Caco-2 (cell line): ENCODE data around the gene WLS. TPM values are rescaled to one million over a fixed set of nuclear protein-coding genes. Genes with fewer than 3 reads are reported as not detected.

Experiments used
- BruUV-seq: library from RNA; stranded (reverse); fragments of 400-500 nt; replicated peaks from 2 replicates; lab custom pipeline; 2021; lab: Mats Ljungman, UMichigan
- CTCF ChIA-PET: fragments of 300-600 bp; sonication (Branson Sonifier 250); formaldehyde crosslinking; loops from one replicate; lab custom pipeline; 2022; ENCODE audit warnings: antibody characterized with exemption; lab: Charles Lee
- POLR2A ChIA-PET: fragments of 300-600 bp; sonication (Branson Sonifier 250); formaldehyde crosslinking; loops from one replicate; lab custom pipeline; 2022; ENCODE audit warnings: antibody characterized with exemption; lab: Charles Lee
- DNase-seq, 2 experiments: peaks; one replicate each; pipeline versions ENCODE4 v3.0.0 to v3.0.0-alpha.2; 2020 to 2022
- H3K27me3 ChIP-seq: replicated peaks from 2 replicates; pipeline ENCODE4 v1.6.0; 2011; ENCODE audit warnings: low read length; ENCODE audit not compliant: control insufficient read depth, insufficient read depth
- H3K36me3 ChIP-seq: 2 replicates; pipeline ENCODE4 v1.5.1; 2011; ENCODE audit warnings: low read length; ENCODE audit not compliant: control insufficient read depth, insufficient read depth
- H3K4me1 ChIP-seq: fragments of 250-450 bp; sonication (Bioruptor Pico); 2 replicates; pipeline ENCODE4 v1.5.1; 2020; ENCODE audit warnings: mild to moderate bottlenecking
- H3K4me3 ChIP-seq: 2 replicates; pipeline ENCODE4 v1.5.1; 2011; ENCODE audit warnings: low read depth, mild to moderate bottlenecking, control low read depth, low read length
- H3K9me3 ChIP-seq: fragments of 250-450 bp; sonication (Bioruptor Pico); 2 replicates; pipeline ENCODE4 v1.5.1; 2020; ENCODE audit warnings: mild to moderate bottlenecking, moderate library complexity
- H3K27ac Mint-ChIP-seq: one replicate; pipeline ENCODE4 v1.8.0; 2022; ENCODE audit warnings: mixed read lengths; ENCODE audit not compliant: unreplicated experiment
- H3K27me3 Mint-ChIP-seq: one replicate; pipeline ENCODE4 v1.8.0; 2022; ENCODE audit warnings: mixed read lengths; ENCODE audit not compliant: insufficient read depth, unreplicated experiment
- H3K36me3 Mint-ChIP-seq: one replicate; pipeline ENCODE4 v1.8.0; 2022; ENCODE audit warnings: mild to moderate bottlenecking, mixed read lengths; ENCODE audit not compliant: insufficient read depth, unreplicated experiment
- H3K4me1 Mint-ChIP-seq: one replicate; pipeline ENCODE4 v1.8.0; 2022; ENCODE audit warnings: low read depth, mixed read lengths; ENCODE audit not compliant: unreplicated experiment
- H3K4me3 Mint-ChIP-seq: one replicate; pipeline ENCODE4 v1.8.0; 2022; ENCODE audit warnings: mild to moderate bottlenecking, moderate library complexity, mixed read lengths; ENCODE audit not compliant: unreplicated experiment
- H3K9me3 Mint-ChIP-seq: one replicate; pipeline ENCODE4 v1.8.0; 2022; ENCODE audit warnings: mixed read lengths; ENCODE audit not compliant: unreplicated experiment
- intact Hi-C: fragments of 100-400 bp; cut with micrococcal nuclease; formaldehyde crosslinking; loops from one replicate; pipeline ENCODE4 v1.10.0; 2022; ENCODE audit not compliant: unreplicated experiment
- total RNA-seq: library from RNA; stranded (reverse); gene quantifications from 2 replicates; pipeline ENCODE4 v1.2.3, GENCODE V29; 2022
- TF ChIP-seq, protein P1 (sequence below), 2 experiments: fragments of 200-600 bp in 1 of 2; IDR thresholded peaks; 1 replicate in 1 of 2; 2 replicates in 1 of 2; pipeline versions ENCODE4 v1.5.1 to v1.8.0; 2011 to 2022; ENCODE audit warnings: antibody characterized with exemption in 1 of 2, control low read depth in 1 of 2, inconsistent platforms in 1 of 2, low read depth in 1 of 2, low read length in 1 of 2, mild to moderate bottlenecking in 1 of 2, moderate library complexity in 1 of 2; ENCODE audit not compliant: insufficient read depth in 1 of 2, severe bottlenecking in 1 of 2, unreplicated experiment in 1 of 2

WLS gene
- total RNA-seq, 1 experiment from 2014 or later: 72.3 TPM

DNA sequence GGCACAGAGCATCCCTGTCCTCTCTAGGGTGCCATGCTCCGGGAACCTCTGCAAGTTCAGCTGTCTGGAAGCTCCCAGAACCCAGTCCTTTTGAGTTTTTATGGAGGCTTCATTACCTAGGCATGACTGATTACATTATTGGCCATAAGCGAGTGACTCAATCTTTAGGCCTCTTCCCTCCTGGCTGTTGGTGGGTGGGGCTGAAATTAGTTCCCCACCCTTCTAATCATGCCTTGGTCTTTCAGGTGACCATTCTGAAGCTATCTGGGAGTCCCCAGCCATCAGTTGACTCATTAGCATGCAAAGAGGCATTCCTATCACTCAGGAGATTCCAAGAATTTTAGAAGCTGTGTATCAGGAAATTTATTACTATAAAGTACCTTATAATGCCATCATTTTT is 46.6 kb downstream of the WLS start:
- H3K4me1 Mint-ChIP-seq: peaks cover 7% of the 10 kb centered on the region
- no peak for DNase-seq
- H3K27me3 Mint-ChIP-seq: no peaks in the 10 kb centered on the region
- H3K36me3 ChIP-seq: no peaks in the 10 kb centered on the region
- no peak overlapping the region for H3K4me3 Mint-ChIP-seq
- ChIA-PET CTCF (no interaction called here), POLR2A (no interaction called here)
- TF ChIP-seq, protein P1, sequence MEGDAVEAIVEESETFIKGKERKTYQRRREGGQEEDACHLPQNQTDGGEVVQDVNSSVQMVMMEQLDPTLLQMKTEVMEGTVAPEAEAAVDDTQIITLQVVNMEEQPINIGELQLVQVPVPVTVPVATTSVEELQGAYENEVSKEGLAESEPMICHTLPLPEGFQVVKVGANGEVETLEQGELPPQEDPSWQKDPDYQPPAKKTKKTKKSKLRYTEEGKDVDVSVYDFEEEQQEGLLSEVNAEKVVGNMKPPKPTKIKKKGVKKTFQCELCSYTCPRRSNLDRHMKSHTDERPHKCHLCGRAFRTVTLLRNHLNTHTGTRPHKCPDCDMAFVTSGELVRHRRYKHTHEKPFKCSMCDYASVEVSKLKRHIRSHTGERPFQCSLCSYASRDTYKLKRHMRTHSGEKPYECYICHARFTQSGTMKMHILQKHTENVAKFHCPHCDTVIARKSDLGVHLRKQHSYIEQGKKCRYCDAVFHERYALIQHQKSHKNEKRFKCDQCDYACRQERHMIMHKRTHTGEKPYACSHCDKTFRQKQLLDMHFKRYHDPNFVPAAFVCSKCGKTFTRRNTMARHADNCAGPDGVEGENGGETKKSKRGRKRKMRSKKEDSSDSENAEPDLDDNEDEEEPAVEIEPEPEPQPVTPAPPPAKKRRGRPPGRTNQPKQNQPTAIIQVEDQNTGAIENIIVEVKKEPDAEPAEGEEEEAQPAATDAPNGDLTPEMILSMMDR (IDR thresholded peaks at IDR 0.05; ENCODE audit: insufficient read depth in 1 of 2, low read depth in 1 of 2, low read length in 1 of 2, severe bottlenecking in 1 of 2, unreplicated experiment in 1 of 2): no peak
- no peak overlapping the region for H3K27ac Mint-ChIP-seq
- no peaks in the 10 kb centered on the region for H3K4me1 ChIP-seq
- H3K9me3 Mint-ChIP-seq: no peaks in the 10 kb centered on the region
- H3K27me3 ChIP-seq: no peaks in the 10 kb centered on the region
- no peak overlapping the region for H3K4me3 ChIP-seq
- BruUV-seq: no TSS peak
- intact Hi-C loops: no loop called here
- H3K9me3 ChIP-seq: no peaks in the 10 kb centered on the region
- H3K36me3 Mint-ChIP-seq: peaks cover 14% of the 10 kb centered on the region

DNA sequence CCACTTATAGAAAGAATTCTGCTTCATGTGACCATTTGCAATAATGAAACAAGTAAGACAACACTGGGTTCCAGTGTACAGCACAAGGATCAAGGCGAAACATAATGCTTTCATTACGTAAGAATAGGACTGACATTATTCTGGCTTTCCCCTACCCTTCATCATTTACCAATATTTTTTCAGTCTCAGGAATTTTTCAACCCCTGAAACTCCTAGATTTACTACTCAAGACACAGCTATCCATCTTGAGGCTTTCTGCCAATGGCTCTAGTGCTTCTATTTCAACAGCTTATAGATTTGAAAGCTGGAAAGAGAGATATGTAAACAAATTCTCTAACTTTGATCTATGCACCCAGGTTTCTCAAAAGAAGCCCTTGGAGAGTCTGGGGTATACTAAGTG is 48.4 kb downstream of the WLS start:
- no peaks in the 10 kb centered on the region for H3K36me3 ChIP-seq
- no peak for DNase-seq
- intact Hi-C loops: no loop called here
- Mint-ChIP-seq H3K27me3 (no peaks in the 10 kb centered on the region), H3K9me3 (no peaks in the 10 kb centered on the region), H3K4me1 (peaks cover 7% of the 10 kb centered on the region), H3K4me3 (no peak overlapping the region), H3K27ac (no peak overlapping the region), H3K36me3 (peaks cover 14% of the 10 kb centered on the region)
- H3K9me3 ChIP-seq: no peaks in the 10 kb centered on the region
- CTCF ChIA-PET: no interaction called here
- TF ChIP-seq, protein P1 (IDR thresholded peaks at IDR 0.05; ENCODE audit: insufficient read depth in 1 of 2, low read depth in 1 of 2, low read length in 1 of 2, severe bottlenecking in 1 of 2, unreplicated experiment in 1 of 2): no peak
- H3K4me1 ChIP-seq: no peaks in the 10 kb centered on the region
- no peaks in the 10 kb centered on the region for H3K27me3 ChIP-seq
- no TSS peak for BruUV-seq
- POLR2A ChIA-PET: no interaction called here
- no peak overlapping the region for H3K4me3 ChIP-seq

DNA sequence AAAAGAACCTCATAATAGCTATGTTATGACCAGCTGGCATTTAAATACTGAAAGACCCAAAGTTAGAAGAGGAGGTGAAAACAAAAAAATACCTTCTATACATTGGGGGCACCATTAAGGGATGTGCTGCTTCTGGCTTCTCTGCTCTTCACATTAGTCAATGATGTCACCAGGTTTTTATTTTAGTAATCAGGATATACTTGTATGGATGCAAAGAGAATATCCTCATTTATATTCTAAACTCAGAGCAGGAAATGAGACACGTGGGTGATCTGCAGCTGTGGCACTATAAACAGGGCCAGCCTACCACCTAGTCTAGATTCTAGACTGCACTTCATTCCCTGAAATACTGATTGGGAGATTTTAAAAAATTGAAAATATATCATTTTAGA is 51.2 kb downstream of the WLS start:
- Mint-ChIP-seq H3K27ac (no peak overlapping the region), H3K27me3 (no peaks in the 10 kb centered on the region), H3K4me3 (no peak overlapping the region), H3K4me1 (no peaks in the 10 kb centered on the region), H3K9me3 (no peaks in the 10 kb centered on the region), H3K36me3 (peaks cover 14% of the 10 kb centered on the region)
- POLR2A ChIA-PET: no interaction called here
- BruUV-seq: no TSS peak
- CTCF ChIA-PET: no interaction called here
- Histone ChIP-seq H3K9me3 (no peaks in the 10 kb centered on the region), H3K27me3 (no peaks in the 10 kb centered on the region), H3K36me3 (no peaks in the 10 kb centered on the region), H3K4me3 (no peak overlapping the region), H3K4me1 (no peaks in the 10 kb centered on the region)
- no peak for DNase-seq
- TF ChIP-seq, protein P1 (IDR thresholded peaks at IDR 0.05; ENCODE audit: insufficient read depth in 1 of 2, low read depth in 1 of 2, low read length in 1 of 2, severe bottlenecking in 1 of 2, unreplicated experiment in 1 of 2): no peak
- intact Hi-C loops: no loop called here
